ENCODE results near the gene PPM1M. TPM values are rescaled to one million over a fixed set of nuclear protein-coding genes. Genes with fewer than 3 reads are reported as not detected.
A peak's percentile ranks its signal among the peaks of the same experiment; 100 is the strongest.

PPM1M gene
- total and polyA plus RNA-seq, 10 of the 15 experiments (the other 5 are each of a cell fraction or from before 2014, with no cell fraction given): 7.3 to 24.8 (median 15.8) TPM

- TF ChIP-seq ZNF622 (IDR thresholded peaks at IDR 0.05) (no peak), DPF2 (IDR thresholded peaks at IDR 0.05) (no peak), JUND (IDR thresholded peaks at IDR 0.05; ENCODE audit: low read depth, low read length) (no peak), TAF1 (IDR thresholded peaks at IDR 0.05; ENCODE audit: borderline replicate concordance, low read depth, low read length) (no peak), MEF2A (IDR thresholded peaks at IDR 0.05; ENCODE audit: insufficient read depth, low read depth, low read length) (no peak), IRF4 (IDR thresholded peaks at IDR 0.05; ENCODE audit: low read depth, low read length) (no peak), TCF12 (IDR thresholded peaks at IDR 0.05; ENCODE audit: low read depth, low read length) (no peak)
Measured at GRCh38 chr3:52200981-52201679, 44.4 kb upstream of the PPM1M start (continued).

GRCh38 chr3:52202384-52203077 lies 43.0 kb upstream of the PPM1M start:
- in situ Hi-C loops (cut with MboI): no loop called here
- Histone ChIP-seq H2AFZ (ENCODE audit: control insufficient read depth, low read depth, low read length) (no peak overlapping the region), H3K4me3 (peak overlapping the region; percentile 28; the same call in 1 of the 2 replicates), H3K79me2 (ENCODE audit: control insufficient read depth, insufficient read depth, low read length) (peaks cover 24% of the 10 kb centered on the region), H3K9ac (ENCODE audit: control insufficient read depth, insufficient read depth, low read length) (peak overlapping the region; percentile 11), H3K27me3 (replicated peaks in 1 of 2; ENCODE audit: control insufficient read depth in 2 of 2, insufficient read depth in 2 of 2, low read length in 1 of 2) (no peaks in the 10 kb centered on the region), H3K27ac (ENCODE audit: control insufficient read depth, insufficient read depth) (peak overlapping the region; percentile 62), H3K9me3 (replicated peaks; ENCODE audit: control insufficient read depth, insufficient read depth, low read length) (no peaks in the 10 kb centered on the region), H3K4me1 (ENCODE audit: control insufficient read depth, insufficient read depth, low read length) (peaks cover 27% of the 10 kb centered on the region), H4K20me1 (ENCODE audit: control insufficient read depth, insufficient read depth) (no peaks in the 10 kb centered on the region), H3K4me2 (ENCODE audit: control insufficient read depth, insufficient read depth) (peak overlapping the region; percentile 76), H3K36me3 (ENCODE audit: control insufficient read depth in 2 of 2, insufficient read depth in 2 of 2, low read length in 1 of 2) (peaks cover 4 to 28% of the 10 kb centered on the region in 2 experiments; a peak in 3 of 4 replicates)
- WGBS (ENCODE audit: insufficient coverage, insufficient replicate concordance, low lambda C conversion rate, missing lambda C conversion rate): 3% methylated on average over 4 of the region's 4 CpGs
- ChIA-PET POLR2A (interaction anchor here (0.6 to 2.9 kb wide), 10 partner anchors 15 to 260 kb away, joined by 3 to 10 read pairs (median 4); partner anchors contain the start of genes DUSP7, POC1A and TLR9), RAD21 (ENCODE audit: unreplicated experiment) (interaction anchor here (0.6 to 3.4 kb wide), 9 partner anchors 9 to 1616 kb away, joined by 3 to 22 read pairs (median 4); partner anchors contain the start of genes POC1A and TLR9), SMC1A (ENCODE audit: uncharacterized antibody, unreplicated experiment) (interaction anchor here (0.9 to 2.8 kb wide), 6 partner anchors 12 to 150 kb away, joined by 3 to 28 read pairs (median 4); partner anchors contain the start of gene TLR9), CTCF (interaction anchor here (0.5 to 7.2 kb wide), 16 partner anchors 8 to 272 kb away, joined by 3 to 59 read pairs (median 5); partner anchors contain the start of genes POC1A, TLR9 and WDR82)
- DNase-seq (ENCODE audit: low read depth, low spot score) (no peak), ATAC-seq (peak; percentile 34), FAIRE-seq (no peak)
- intact Hi-C loops (cut with micrococcal nuclease; ENCODE audit: unreplicated experiment): no loop called here
- BruUV-seq (replicated peaks): no TSS peak
- TF ChIP-seq TCF12 (IDR thresholded peaks at IDR 0.05; ENCODE audit: low read depth, low read length) (0 out of 2 replicates have a peak, but pooled peaks have one; percentile 32), NFXL1 (IDR thresholded peaks at IDR 0.05; ENCODE audit: borderline replicate concordance) (no peak), E2F8 (IDR thresholded peaks at IDR 0.05; ENCODE audit: low read depth, partially characterized antibody) (no peak), MLLT1 (IDR thresholded peaks at IDR 0.05) (no peak), SMC3 (IDR thresholded peaks at IDR 0.05; ENCODE audit: borderline replicate concordance, low read length) (no peak), TBL1XR1 (IDR thresholded peaks at IDR 0.05; ENCODE audit: low read depth, low read length) (peak; percentile 42; the same call in 1 of the 2 replicates), CBFB (IDR thresholded peaks at IDR 0.05; ENCODE audit: low read depth) (no peak), FOXM1 (IDR thresholded peaks at IDR 0.05; ENCODE audit: low read depth, low read length) (peak; percentile 56; the same call in 1 of the 2 replicates), RUNX3 (IDR thresholded peaks at IDR 0.05; ENCODE audit: low read length) (peak; percentile 23; the same call in 1 of the 2 replicates), FOXK2 (IDR thresholded peaks at IDR 0.05) (no peak), SPI1 (IDR thresholded peaks at IDR 0.05; ENCODE audit: borderline replicate concordance, insufficient read depth, low read depth, low read length) (no peak), HDAC2 (IDR thresholded peaks at IDR 0.05) (no peak), SMARCA5 (IDR thresholded peaks at IDR 0.05) (no peak)
